H1 (cell line): ENCODE measurements around the gene DSTN. TPM values are rescaled to one million over a fixed set of nuclear protein-coding genes. Genes with fewer than 3 reads are reported as not detected.

Experiments used
- CTCF ChIA-PET: fragments of 300-600 bp; sonication (Branson Sonifier 250); formaldehyde crosslinking; loops from one replicate; lab custom pipeline; 2021; ENCODE audit not compliant: partially characterized antibody; lab: Charles Lee
- POLR2A ChIA-PET: fragments of 300-600 bp; sonication (Branson Sonifier 250); formaldehyde crosslinking; loops from one replicate; lab custom pipeline; 2021; ENCODE audit warnings: inconsistent platforms; ENCODE audit not compliant: partially characterized antibody; lab: Charles Lee
- DNase-seq, 2 experiments: peaks; one replicate each; pipeline versions ENCODE4 v3.0.0 to v3.0.0-alpha.2; 2010 to 2022; ENCODE audit warnings: low spot score in 2 of 2, low read depth in 1 of 2, mixed read lengths in 1 of 2
- FAIRE-seq: peaks from 2 replicates; lab custom pipeline; 2011; peaks lifted over from hg19 to GRCh38; lab: Jason Lieb, UNC
- H2AFZ ChIP-seq: 2 replicates; pipeline ENCODE4 v1.8.1; 2012; ENCODE audit warnings: low read length, inconsistent platforms
- H2AK5ac ChIP-seq: 2 replicates; pipeline ENCODE4 v1.6.1; 2013; ENCODE audit warnings: low read depth, low read length
- H2BK120ac ChIP-seq: replicated peaks from 2 replicates; pipeline ENCODE3; 2013; ENCODE audit warnings: low read depth, low read length, inconsistent platforms
- H2BK12ac ChIP-seq: 2 replicates; pipeline ENCODE4 v1.6.1; 2013; ENCODE audit warnings: low read depth, low read length
- H2BK15ac ChIP-seq: 2 replicates; pipeline ENCODE4 v1.6.1; 2013; ENCODE audit warnings: low read length
- H2BK20ac ChIP-seq: 2 replicates; pipeline ENCODE4 v1.6.1; 2013; ENCODE audit warnings: low read length
- H2BK5ac ChIP-seq: 2 replicates; pipeline ENCODE4 v1.6.1; 2013; ENCODE audit warnings: low read depth, low read length
- H3K14ac ChIP-seq: 2 replicates; pipeline ENCODE4 v1.6.1; 2013; ENCODE audit warnings: inconsistent platforms; ENCODE audit not compliant: insufficient read length
- H3K18ac ChIP-seq: 2 replicates; pipeline ENCODE4 v1.6.1; 2013; ENCODE audit warnings: low read length; ENCODE audit errors: extremely low read depth
- H3K23ac ChIP-seq: 2 replicates; pipeline ENCODE4 v1.6.1; 2013; ENCODE audit warnings: inconsistent platforms; ENCODE audit not compliant: insufficient read length
- H3K23me2 ChIP-seq: 2 replicates; pipeline ENCODE4 v1.6.1; 2013; ENCODE audit warnings: low read depth, low read length
- H3K27ac ChIP-seq: 2 replicates; pipeline ENCODE4 v1.6.1; 2011; ENCODE audit warnings: low read depth, low read length, inconsistent platforms
- H3K27me3 ChIP-seq, 4 experiments: replicated peaks in 1 of 4; 1 replicate in 1 of 4; 2 replicates in 3 of 4; pipeline versions ENCODE4 v1.6.1 to v1.8.1; 2011 to 2013; ENCODE audit warnings: low read length in 3 of 4, mild to moderate bottlenecking in 3 of 4, inconsistent platforms in 2 of 4, mixed read lengths in 2 of 4, moderate library complexity in 1 of 4; ENCODE audit not compliant: control insufficient read depth in 3 of 4, insufficient read depth in 3 of 4; ENCODE audit errors: extremely low read depth in 1 of 4
- H3K36me3 ChIP-seq, 4 experiments: 2 replicates each; pipeline versions ENCODE4 v1.6.1 to v1.8.1; 2011 to 2013; ENCODE audit warnings: mild to moderate bottlenecking in 4 of 4, low read length in 3 of 4, moderate library complexity in 2 of 4, control low read depth in 1 of 4, inconsistent platforms in 1 of 4; ENCODE audit not compliant: insufficient read depth in 4 of 4, control insufficient read depth in 2 of 4
- H3K4ac ChIP-seq: replicated peaks from 2 replicates; pipeline ENCODE3; 2013; ENCODE audit warnings: low read length, low read depth, mixed read lengths, inconsistent platforms; ENCODE audit not compliant: insufficient read length
- H3K4me1 ChIP-seq, 4 experiments: replicated peaks in 1 of 4; 1 replicate in 1 of 4; 2 replicates in 3 of 4; pipeline versions ENCODE4 v1.6.1 to v1.8.1; 2011 to 2013; ENCODE audit warnings: low read length in 3 of 4, inconsistent platforms in 2 of 4, mixed read lengths in 1 of 4; ENCODE audit not compliant: insufficient read depth in 4 of 4, control insufficient read depth in 3 of 4
- H3K4me2 ChIP-seq, 2 experiments: 2 replicates each; pipeline versions ENCODE4 v1.6.1 to v1.8.1; 2011 to 2013; ENCODE audit warnings: low read depth in 2 of 2, low read length in 2 of 2, control low read depth in 1 of 2, inconsistent platforms in 1 of 2, mild to moderate bottlenecking in 1 of 2; ENCODE audit not compliant: insufficient read depth in 1 of 2
- H3K4me3 ChIP-seq, 4 experiments: fragments of 200-600, 300-600 bp in 1 of 4; sonication (generic), shearing (Covaris generic), sonication (Bioruptor Twin) in 1 of 4; 2 replicates each; pipeline versions ENCODE4 v1.5.1 to v1.8.1; 2011 to 2016; ENCODE audit warnings: low read length in 4 of 4, low read depth in 3 of 4, control low read depth in 2 of 4, inconsistent platforms in 2 of 4, mild to moderate bottlenecking in 2 of 4, mixed read lengths in 1 of 4, moderate library complexity in 1 of 4; ENCODE audit not compliant: insufficient read depth in 2 of 4; ENCODE audit errors: extremely low read depth in 1 of 4
- H3K56ac ChIP-seq: replicated peaks from 2 replicates; pipeline ENCODE3; 2013; ENCODE audit warnings: low read depth, mild to moderate bottlenecking, mixed read lengths, low read length, inconsistent platforms; ENCODE audit not compliant: insufficient read length
- H3K79me1 ChIP-seq: 2 replicates; pipeline ENCODE4 v1.6.1; 2013; ENCODE audit warnings: low read depth, low read length, control low read depth
- H3K79me2 ChIP-seq, 2 experiments: 2 replicates each; pipeline versions ENCODE4 v1.6.1 to v1.8.1; 2012 to 2013; ENCODE audit warnings: low read length in 2 of 2, mild to moderate bottlenecking in 2 of 2, inconsistent platforms in 1 of 2; ENCODE audit not compliant: insufficient read depth in 2 of 2, control insufficient read depth in 1 of 2
- H3K9ac ChIP-seq, 4 experiments: replicated peaks in 1 of 4; 1 replicate in 1 of 4; 2 replicates in 3 of 4; pipeline versions ENCODE4 v1.6.1 to v1.8.1; 2011 to 2013; ENCODE audit warnings: low read depth in 3 of 4, low read length in 3 of 4, control low read depth in 2 of 4, mild to moderate bottlenecking in 2 of 4, moderate library complexity in 2 of 4, inconsistent platforms in 1 of 4; ENCODE audit errors: extremely low read depth in 1 of 4
- H3K9me3 ChIP-seq, 2 experiments: 2 replicates each; pipeline versions ENCODE4 v1.6.1 to v1.8.1; 2012 to 2013; ENCODE audit warnings: mild to moderate bottlenecking in 2 of 2, moderate library complexity in 2 of 2, control low read depth in 1 of 2, inconsistent platforms in 1 of 2, low read depth in 1 of 2, low read length in 1 of 2, mixed read lengths in 1 of 2; ENCODE audit not compliant: insufficient read depth in 2 of 2
- H4K20me1 ChIP-seq, 2 experiments: replicated peaks in 1 of 2; 2 replicates each; pipeline versions ENCODE3 to v1.8.1; 2011 to 2013; ENCODE audit warnings: inconsistent platforms in 2 of 2, low read length in 2 of 2, mild to moderate bottlenecking in 1 of 2; ENCODE audit not compliant: insufficient read depth in 2 of 2, control insufficient read depth in 1 of 2
- H4K5ac ChIP-seq: 2 replicates; pipeline ENCODE4 v1.6.1; 2013; ENCODE audit warnings: low read length, low read depth, mixed read lengths, inconsistent platforms; ENCODE audit not compliant: insufficient read length
- H4K8ac ChIP-seq: 2 replicates; pipeline ENCODE4 v1.8.0; 2013; ENCODE audit warnings: mild to moderate bottlenecking, moderate library complexity, low read length, inconsistent platforms; ENCODE audit not compliant: insufficient read depth; ENCODE audit errors: extremely low read depth
- H4K91ac ChIP-seq: replicated peaks from 2 replicates; pipeline ENCODE3; 2013; ENCODE audit warnings: low read length, mixed read lengths, inconsistent platforms; ENCODE audit not compliant: insufficient read length
- ATF2 ChIP-seq: IDR thresholded peaks from 2 replicates; pipeline ENCODE4 v1.6.1; 2012; ENCODE audit warnings: low read length, inconsistent platforms
- BACH1 ChIP-seq: IDR thresholded peaks from 2 replicates; pipeline ENCODE4 v1.6.1; 2012; ENCODE audit warnings: low read length, improper control_type of control experiment
- CTCF ChIP-seq, 3 experiments: IDR thresholded peaks; 1 replicate in 2 of 3; 2 replicates in 1 of 3; pipeline versions ENCODE4 v1.5.1 to v1.6.1; 2011; ENCODE audit warnings: low read length in 3 of 3, mild to moderate bottlenecking in 3 of 3, inconsistent platforms in 2 of 3, low read depth in 1 of 3, moderate library complexity in 1 of 3; ENCODE audit not compliant: insufficient read depth in 1 of 3; ENCODE audit errors: control extremely low read depth in 1 of 3
- KDM1A ChIP-seq: fragments of 200-600, 300-600 bp; sonication (generic); IDR thresholded peaks from 2 replicates; pipeline ENCODE4 v1.7.1; 2016; ENCODE audit warnings: mild to moderate bottlenecking, low read length, borderline replicate concordance
- RNF2 ChIP-seq: fragments of 200-900, 300-1000 bp; sonication (generic); IDR thresholded peaks from 2 replicates; pipeline ENCODE4 v1.7.1; 2016; ENCODE audit warnings: borderline replicate concordance, low read depth, mild to moderate bottlenecking, antibody characterized with exemption, low read length; ENCODE audit not compliant: poor library complexity, severe bottlenecking; ENCODE audit errors: missing control alignments
- TEAD4 ChIP-seq: IDR thresholded peaks from 2 replicates; pipeline ENCODE4 v1.6.1; 2012; ENCODE audit warnings: low read depth, low read length, inconsistent platforms, mixed read lengths
- YY1 ChIP-seq: IDR thresholded peaks from 2 replicates; pipeline ENCODE4 v1.6.1; 2011; ENCODE audit warnings: low read depth, mild to moderate bottlenecking, low read length
- WGBS, 2 experiments: shearing (Covaris generic) in 1 of 2; methylation state at CpG; one replicate each; pipeline versions ENCODE4 v1.1.6 to v1.1.7; 2013 to 2015; ENCODE audit warnings: low lambda C conversion rate in 2 of 2, mixed read lengths in 2 of 2, inconsistent platforms in 1 of 2, low coverage in 1 of 2, missing lambda C conversion rate in 1 of 2; ENCODE audit not compliant: insufficient replicate concordance in 2 of 2, insufficient coverage in 1 of 2, insufficient read length in 1 of 2; ENCODE audit errors: extremely low coverage in 1 of 2, missing lambda C conversion rate in 1 of 2; 5-methylcytosine and 5-hydroxymethylcytosine counted together
- polyA plus RNA-seq, 7 experiments: library from polyadenylated mRNA; depleted of rRNA in 3 of 7; stranded (reverse) in 5 of 7; unstranded in 2 of 7; fragments of >200 nt in 5 of 7; fragments of 200-250 nt in 2 of 7; gene quantifications; 1 replicate in 5 of 7; 2 replicates in 1 of 7; 4 replicates in 1 of 7; pipeline versions ENCODE4 v1.2.1 to v1.2.3, GENCODE V29; 2011 to 2013; ENCODE audit warnings: missing spikeins in 2 of 7, mixed read lengths in 2 of 7
- total RNA-seq: library from RNA; stranded (reverse); fragmentation: NEBNext Ultra II Directional; extraction: Animal tissue kit (Norgen Biotek cat#: 25700); gene quantifications from 2 replicates; pipeline ENCODE4 v1.2.1, GENCODE V29; 2021

Gene DSTN
- total and polyA plus RNA-seq, 2 of the 8 experiments (the other 6 are each of a cell fraction or from before 2014, with no cell fraction given) = 43.3 to 208 TPM

GRCh38 chr20:17536944-17537444 lies 32.9 kb upstream of the DSTN start:
- Histone ChIP-seq H3K4me2 (no peak overlapping the region), H2BK20ac (0 out of 2 replicates have a peak overlapping the region, but pooled peaks have one; percentile 1), H4K91ac (no peak overlapping the region), H3K4me1 (peaks cover 5 to 13% (median 8%) of the 10 kb centered on the region in 4 experiments; a peak in 6 of 7 replicates), H3K79me2 (no peaks in the 10 kb centered on the region), H2BK12ac (peak overlapping the region; percentile 17; the same call in 1 of the 2 replicates), H4K5ac (peak overlapping the region; percentile 26), H2BK120ac (no peak overlapping the region), H2BK15ac (no peak overlapping the region; the same call in 1 of the 2 replicates), H3K9ac (no peak overlapping the region), H3K56ac (no peak overlapping the region), H3K23me2 (no peaks in the 10 kb centered on the region), H3K23ac (no peak overlapping the region), H2BK5ac (no peak overlapping the region; the same call in 1 of the 2 replicates), H2AFZ (peak overlapping the region; percentile 96), H3K79me1 (no peaks in the 10 kb centered on the region), H3K18ac (no peak overlapping the region), H3K27ac (no peak overlapping the region), H2AK5ac (no peak overlapping the region), H3K36me3 (no peaks in the 10 kb centered on the region), H3K27me3 (no peaks in the 10 kb centered on the region), H4K20me1 (no peaks in the 10 kb centered on the region), H4K8ac (no peak overlapping the region), H3K14ac (no peak overlapping the region), H3K4me3 (no peak overlapping the region), H3K4ac (peak overlapping the region; percentile 44), H3K9me3 (no peaks in the 10 kb centered on the region)
- FAIRE-seq (peak; percentile 90), DNase-seq (peak; percentile 71 to 78)
- 47% methylated on average over 6 of the region's 6 CpGs; no CpG with 5 or more reads in 1 of the 2 experiments for WGBS, 2 experiments
- ChIA-PET CTCF (interaction anchor here (0.7 to 5.4 kb wide), 18 partner anchors 9 to 361 kb away, joined by 3 to 67 read pairs (median 6); partner anchors contain the start of gene DSTN), POLR2A (interaction anchor here (0.7 to 1.9 kb wide), 4 partner anchors 12 to 73 kb away, joined by 3 to 7 read pairs (median 4); partner anchors contain the start of gene DSTN)
- TF ChIP-seq KDM1A (peak; percentile 35; the same call in 1 of the 2 replicates), RNF2 (no peak), CTCF (IDR thresholded peaks at IDR 0.05; ENCODE audit: control extremely low read depth in 1 of 3, insufficient read depth in 1 of 3, low read depth in 1 of 3, low read length in 3 of 3) (peak; percentile 64 to 99 (median 98)), BACH1 (peak; percentile 91), ATF2 (peak; percentile 80; the same call in 1 of the 2 replicates), YY1 (peak; percentile 67), TEAD4 (peak; percentile 95)
